Measurements from ENCODE around the gene ANXA3.
A peak's percentile ranks its signal among the peaks of the same experiment; 100 is the strongest.

ANXA3 gene

GRCh38 chr4:78621395-78621794, 69.8 kb downstream of the ANXA3 start:
- Histone ChIP-seq H3K9ac (no peak overlapping the region), H3K27me3 (no peaks in the 10 kb centered on the region), H3K4me3 (no peak overlapping the region), H4K20me1 (no peaks in the 10 kb centered on the region), H3K27ac (no peak overlapping the region), H3K4me1 (peaks cover 30% of the 10 kb centered on the region), H3K4me2 (no peak overlapping the region), H3K9me3 (no peaks in the 10 kb centered on the region), H3K36me3 (no peaks in the 10 kb centered on the region)
- no peak for TF ChIP-seq Cebpa-rat (IDR thresholded peaks at IDR 0.05)

- TF ChIP-seq Cebpa-rat (IDR thresholded peaks at IDR 0.05) = no peak
- Histone ChIP-seq H3K9me3 (no peaks in the 10 kb centered on the region), H3K4me2 (no peak overlapping the region)
Observed at GRCh38 chr4:78622253-78622979, 70.8 kb downstream of the ANXA3 start.

GRCh38 chr4:78624048-78624447, 72.5 kb downstream of the ANXA3 start:
- Histone ChIP-seq H3K9me3 (no peaks in the 10 kb centered on the region), H3K36me3 (no peaks in the 10 kb centered on the region), H3K9ac (no peak overlapping the region), H4K20me1 (no peaks in the 10 kb centered on the region), H3K27me3 (no peaks in the 10 kb centered on the region), H3K4me3 (no peak overlapping the region), H3K4me2 (no peak overlapping the region), H3K4me1 (peaks cover 33% of the 10 kb centered on the region), H3K27ac (no peak overlapping the region)
- TF ChIP-seq Cebpa-rat (IDR thresholded peaks at IDR 0.05) = no peak

More at GRCh38 chr4:78622253-78622979, 70.8 kb downstream of the ANXA3 start:
- Histone ChIP-seq H3K36me3 (no peaks in the 10 kb centered on the region), H3K9ac (no peak overlapping the region), H3K4me3 (no peak overlapping the region), H3K4me1 (peaks cover 33% of the 10 kb centered on the region), H3K27ac (no peak overlapping the region), H4K20me1 (no peaks in the 10 kb centered on the region), H3K27me3 (no peaks in the 10 kb centered on the region)

- Histone ChIP-seq H3K27me3 (no peaks in the 10 kb centered on the region), H3K36me3 (no peaks in the 10 kb centered on the region), H3K9ac (no peak overlapping the region), H3K9me3 (peaks cover 9% of the 10 kb centered on the region), H4K20me1 (no peaks in the 10 kb centered on the region), H3K4me2 (peak overlapping the region; percentile 56), H3K4me1 (peaks cover 43% of the 10 kb centered on the region), H3K27ac (no peak overlapping the region), H3K4me3 (no peak overlapping the region)
- no peak for TF ChIP-seq Cebpa-rat (IDR thresholded peaks at IDR 0.05)
Observed at GRCh38 chr4:78625073-78625472, 73.5 kb downstream of the ANXA3 start.

- Histone ChIP-seq H3K4me2 (no peak overlapping the region), H3K4me1 (peaks cover 54% of the 10 kb centered on the region)
Observed at GRCh38 chr4:78627046-78627965, 75.7 kb downstream of the ANXA3 start.

GRCh38 chr4:78627966-78628678, 76.6 kb downstream of the ANXA3 start:
- no peak for TF ChIP-seq Cebpa-rat (IDR thresholded peaks at IDR 0.05)
- Histone ChIP-seq H3K27me3 (no peaks in the 10 kb centered on the region), H3K27ac (no peak overlapping the region), H3K9me3 (peaks cover 9% of the 10 kb centered on the region), H3K4me3 (no peak overlapping the region), H3K36me3 (no peaks in the 10 kb centered on the region), H3K4me2 (no peak overlapping the region), H4K20me1 (no peaks in the 10 kb centered on the region), H3K9ac (no peak overlapping the region), H3K4me1 (peaks cover 61% of the 10 kb centered on the region)

More at GRCh38 chr4:78627046-78627965, 75.7 kb downstream of the ANXA3 start:
- H3K27me3 ChIP-seq = no peaks in the 10 kb centered on the region
- H4K20me1 ChIP-seq = no peaks in the 10 kb centered on the region
- TF ChIP-seq Cebpa-rat (IDR thresholded peaks at IDR 0.05) = no peak
- peaks cover 9% of the 10 kb centered on the region for H3K9me3 ChIP-seq
- H3K36me3 ChIP-seq = no peaks in the 10 kb centered on the region
- no peak overlapping the region for H3K27ac ChIP-seq
- H3K9ac ChIP-seq = no peak overlapping the region
- no peak overlapping the region for H3K4me3 ChIP-seq

GRCh38 chr4:78629991-78630541, 78.5 kb downstream of the ANXA3 start:
- H3K9ac ChIP-seq = no peak overlapping the region
- H3K9me3 ChIP-seq = peaks cover 9% of the 10 kb centered on the region
- peak overlapping the region; percentile 38 for H3K4me2 ChIP-seq
- TF ChIP-seq Cebpa-rat (IDR thresholded peaks at IDR 0.05) = no peak
- H3K27me3 ChIP-seq = no peaks in the 10 kb centered on the region
- H4K20me1 ChIP-seq = no peaks in the 10 kb centered on the region
- H3K4me1 ChIP-seq = peaks cover 49% of the 10 kb centered on the region
- no peak overlapping the region for H3K27ac ChIP-seq
- H3K4me3 ChIP-seq = no peak overlapping the region
- no peaks in the 10 kb centered on the region for H3K36me3 ChIP-seq

GRCh38 chr4:78630615-78631014, 79.0 kb downstream of the ANXA3 start:
- H3K27ac ChIP-seq = no peak overlapping the region
- no peak overlapping the region for H3K4me3 ChIP-seq
- no peak for TF ChIP-seq Cebpa-rat (IDR thresholded peaks at IDR 0.05)
- H4K20me1 ChIP-seq = no peaks in the 10 kb centered on the region
- no peaks in the 10 kb centered on the region for H3K36me3 ChIP-seq
- no peak overlapping the region for H3K4me2 ChIP-seq
- H3K27me3 ChIP-seq = no peaks in the 10 kb centered on the region
- no peak overlapping the region for H3K9ac ChIP-seq
- peaks cover 9% of the 10 kb centered on the region for H3K9me3 ChIP-seq
- peaks cover 43% of the 10 kb centered on the region for H3K4me1 ChIP-seq

GRCh38 chr4:78634011-78634664, 82.6 kb downstream of the ANXA3 start:
- H3K27me3 ChIP-seq = no peaks in the 10 kb centered on the region
- H3K9ac ChIP-seq = no peak overlapping the region
- no peaks in the 10 kb centered on the region for H3K36me3 ChIP-seq
- peaks cover 9% of the 10 kb centered on the region for H3K9me3 ChIP-seq
- no peak overlapping the region for H3K27ac ChIP-seq
- H3K4me2 ChIP-seq = no peak overlapping the region
- H3K4me3 ChIP-seq = no peak overlapping the region
- no peaks in the 10 kb centered on the region for H4K20me1 ChIP-seq
- TF ChIP-seq Cebpa-rat (IDR thresholded peaks at IDR 0.05) = no peak
- H3K4me1 ChIP-seq = peaks cover 38% of the 10 kb centered on the region

Measured in BLaER1 (cell line).